ENCODE data around the gene MELTF.
"Not testable (repeated sequence)": the region's sequence is repeated elsewhere in the genome, so short reads cannot be mapped to it uniquely, and the experiment has no call there.

The MELTF gene

GRCh38 chr3:197029511-197030167 lies at the start of gene MELTF:
Gene MELTF, minus strand, starts transcription at chr3:197029817. Its CDS starts 115 bp downstream, at chr3:197029702.
- peak; percentile 55 to 62 for DNase-seq (ENCODE audit: low read depth in 2 of 2)

- no peak for DNase-seq (ENCODE audit: low read depth in 2 of 2)
Observed at GRCh38 chr3:197076415-197076814, 46.8 kb upstream of the MELTF start.

DNA sequence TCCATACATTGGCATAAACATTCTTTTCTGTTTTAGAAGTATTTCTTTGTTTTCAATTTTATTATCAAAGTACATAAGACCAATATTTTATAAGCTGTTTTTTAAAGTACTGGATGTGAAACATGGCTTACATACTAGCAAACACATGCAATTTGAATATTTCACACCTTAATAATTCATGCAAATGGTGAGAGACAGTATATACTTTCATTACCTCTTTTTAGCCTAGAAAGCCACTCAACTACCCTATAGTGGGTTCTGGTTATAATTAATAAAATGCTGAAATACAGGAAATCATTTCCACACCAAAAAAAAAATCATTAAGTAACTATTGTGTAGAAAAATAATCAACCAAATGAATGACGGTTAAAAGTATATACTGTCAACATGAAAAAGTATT lies 38.5 kb upstream of the MELTF start:
- no peak for DNase-seq (ENCODE audit: low read depth in 2 of 2)

GRCh38 chr3:197064771-197065170 lies 35.2 kb upstream of the MELTF start:
- DNase-seq (ENCODE audit: low read depth in 2 of 2), result no peak

- DNase-seq (ENCODE audit: low read depth in 2 of 2), result no peak
Observed at GRCh38 chr3:197062446-197062845, 32.8 kb upstream of the MELTF start.

DNA sequence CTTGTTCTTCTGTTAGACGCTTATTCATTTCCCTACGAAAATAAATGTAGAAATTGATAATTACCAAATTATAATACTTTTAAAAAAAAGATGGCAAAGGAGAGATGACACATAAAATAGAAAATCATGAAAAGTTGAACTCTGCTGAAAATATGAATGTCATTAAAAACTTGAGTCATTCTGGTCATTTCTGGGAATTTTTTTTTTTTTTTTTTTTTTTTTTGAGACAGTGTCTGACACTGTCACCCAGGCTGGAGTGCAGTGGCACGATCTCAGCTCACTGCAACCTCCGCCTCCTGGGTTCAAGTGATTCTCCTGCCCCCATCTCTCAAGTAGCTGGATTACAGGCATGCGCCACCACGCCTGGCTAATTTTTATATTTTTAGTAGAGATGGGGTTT lies 22.0 kb upstream of the MELTF start:
- DNase-seq (ENCODE audit: low read depth in 2 of 2), result not testable (repeated sequence)

DNA sequence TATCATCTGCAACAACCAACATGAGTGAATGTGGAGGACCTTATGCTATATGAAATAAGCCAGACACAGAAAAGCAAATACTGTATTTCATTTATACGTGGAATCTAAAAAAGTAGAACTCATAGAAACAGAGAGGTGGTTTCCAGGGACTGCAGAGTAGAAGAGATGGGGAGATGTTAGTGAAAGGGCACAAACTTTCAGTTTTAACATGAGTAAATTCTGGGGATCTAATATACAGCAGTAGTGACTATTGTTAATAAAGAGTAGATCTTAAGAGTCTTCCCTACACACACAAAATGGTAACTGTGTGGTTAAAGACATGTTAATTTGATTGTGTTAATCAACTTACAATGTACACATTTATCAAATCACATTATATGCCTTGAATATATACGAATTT lies 20.9 kb upstream of the MELTF start:
- DNase-seq (ENCODE audit: low read depth in 2 of 2), result no peak

- DNase-seq (ENCODE audit: low read depth in 2 of 2), result no peak
Observed at GRCh38 chr3:197042539-197042938, 12.9 kb upstream of the MELTF start.

- DNase-seq (ENCODE audit: low read depth in 2 of 2), result no peak
Observed at GRCh38 chr3:197041875-197042488, 12.4 kb upstream of the MELTF start.

DNA sequence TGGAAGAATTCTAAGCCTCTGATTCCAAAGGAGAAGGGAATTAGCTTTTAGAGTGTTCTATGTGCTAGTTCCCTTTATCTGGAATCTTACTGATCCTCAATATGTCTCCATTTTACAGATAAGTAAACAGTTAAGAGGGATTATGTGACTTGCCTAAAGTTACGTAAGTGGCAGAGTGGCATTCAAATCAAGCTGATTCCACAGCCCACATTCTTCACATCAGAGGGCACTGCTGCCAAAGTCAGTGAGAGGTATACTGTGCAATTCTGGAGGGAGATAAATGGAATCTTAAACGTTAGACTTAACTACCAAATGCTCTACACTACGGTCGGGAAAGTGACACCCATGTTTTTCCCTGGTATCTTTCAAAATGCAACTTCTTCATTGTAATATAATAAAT lies 11.0 kb upstream of the MELTF start:
- no peak for DNase-seq (ENCODE audit: low read depth in 2 of 2)

DNA sequence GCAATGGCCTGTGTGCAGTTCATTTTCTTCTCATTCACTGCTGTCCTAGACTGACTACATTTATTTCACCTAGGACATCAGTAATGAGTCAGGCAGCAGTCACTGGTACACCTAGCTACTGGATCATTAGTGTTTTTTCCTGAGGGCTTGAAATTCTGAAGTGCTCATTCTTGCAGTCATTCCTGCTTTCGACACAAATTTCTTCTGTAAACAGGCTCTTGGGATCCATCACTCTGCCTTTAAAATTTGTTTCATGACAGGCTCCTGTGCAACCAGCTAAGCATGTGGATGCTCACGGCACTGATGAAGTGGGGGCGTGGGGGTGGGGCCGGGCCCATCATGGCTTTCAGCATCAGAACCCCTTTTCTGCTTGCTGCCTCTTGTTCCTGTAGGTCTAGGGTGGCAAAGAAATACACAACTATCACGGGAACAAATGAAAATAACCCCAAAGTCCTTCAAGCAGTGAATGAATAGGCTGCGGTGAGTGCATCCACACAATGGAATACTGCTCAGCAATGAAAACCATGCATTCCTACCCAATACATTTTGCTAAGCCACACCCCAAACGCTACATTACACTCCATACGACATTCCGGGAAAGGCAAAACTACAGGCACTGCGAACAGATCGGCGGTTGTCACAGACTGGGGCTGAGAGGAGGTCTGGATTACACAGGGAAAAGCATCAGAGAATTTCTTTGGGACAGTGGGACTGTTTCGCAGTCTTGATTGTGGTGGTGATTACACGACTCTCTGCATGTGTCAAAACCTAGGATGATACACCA lies 9.3 kb upstream of the MELTF start:
- no peak for DNase-seq (ENCODE audit: low read depth in 2 of 2)

- DNase-seq (ENCODE audit: low read depth in 2 of 2), result no peak
Observed at GRCh38 chr3:197035577-197035976, 6.0 kb upstream of the MELTF start.

DNA sequence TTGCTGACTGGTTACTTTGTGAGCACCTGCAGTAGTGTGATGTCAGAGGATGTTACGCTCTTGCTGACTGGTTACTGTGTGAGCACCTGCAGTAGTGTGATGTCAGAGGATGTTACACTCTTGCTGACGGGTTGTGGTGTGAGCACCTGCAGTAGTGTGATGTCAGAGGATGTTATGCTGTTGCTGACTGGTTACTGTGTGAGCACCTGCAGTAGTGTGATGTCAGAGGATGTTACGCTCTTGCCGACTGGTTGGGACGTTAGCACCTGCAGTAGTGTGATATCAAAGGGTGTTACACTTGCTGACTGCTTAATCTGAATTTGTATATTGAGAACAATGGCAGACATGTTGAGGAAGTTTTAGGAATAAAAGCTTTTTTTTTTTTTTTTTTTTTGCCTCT lies 5.2 kb upstream of the MELTF start:
- DNase-seq (ENCODE audit: low read depth in 2 of 2), result not testable (repeated sequence)

- DNase-seq (ENCODE audit: low read depth in 2 of 2), result not testable (repeated sequence)
Observed at GRCh38 chr3:197033764-197034163, 4.1 kb upstream of the MELTF start.

GRCh38 chr3:197031315-197032285 lies 2.0 kb upstream of the MELTF start:
- DNase-seq (ENCODE audit: low read depth in 2 of 2), result peak in 1 of 2 donors; percentile 40

DNA sequence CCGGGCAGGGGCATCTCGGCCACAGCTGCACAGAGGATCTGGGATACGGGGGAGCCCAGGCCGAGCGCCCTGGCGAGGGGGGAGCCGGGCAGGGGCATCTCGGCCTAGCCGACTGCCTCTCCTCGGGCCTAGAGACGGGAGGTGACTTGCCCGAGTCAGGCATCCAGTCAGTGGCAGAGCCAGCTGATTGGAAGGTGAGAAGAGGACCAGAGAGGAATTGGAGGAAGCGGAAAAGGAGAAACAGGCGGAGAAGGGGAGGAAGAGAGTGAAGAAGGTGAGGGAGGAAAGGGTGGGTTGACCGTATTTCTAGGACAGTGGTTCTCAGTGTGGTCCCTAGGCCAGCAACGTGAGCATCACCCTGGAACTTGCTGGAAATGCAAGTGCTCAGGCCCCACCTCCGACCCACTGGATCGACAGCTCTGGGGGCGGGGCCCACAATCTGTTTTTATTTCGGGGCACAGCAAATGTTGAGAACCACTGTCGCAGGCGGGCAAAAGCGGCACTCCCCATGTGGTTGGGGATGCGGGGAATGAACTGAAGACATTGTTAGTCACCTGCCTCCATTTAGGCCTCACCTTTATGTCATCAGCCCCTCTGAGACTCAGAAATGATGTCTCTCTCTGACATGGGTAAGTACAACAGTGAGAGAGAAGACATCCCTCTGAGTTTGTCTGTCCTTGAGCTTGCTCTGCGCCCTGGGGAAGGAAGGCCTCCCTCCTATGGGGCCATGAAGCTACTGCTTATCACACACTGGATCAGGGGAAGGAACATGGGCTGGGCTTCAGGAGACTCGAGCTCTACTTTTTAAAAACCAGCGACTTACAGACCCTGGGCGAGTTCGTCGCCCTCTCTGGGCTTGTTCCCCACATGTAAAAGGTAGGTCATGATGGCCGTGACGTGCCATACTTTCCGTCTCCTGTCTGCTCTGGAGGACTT lies 1.0 kb upstream of the MELTF start:
- no peak for DNase-seq (ENCODE audit: low read depth in 2 of 2)

DNA sequence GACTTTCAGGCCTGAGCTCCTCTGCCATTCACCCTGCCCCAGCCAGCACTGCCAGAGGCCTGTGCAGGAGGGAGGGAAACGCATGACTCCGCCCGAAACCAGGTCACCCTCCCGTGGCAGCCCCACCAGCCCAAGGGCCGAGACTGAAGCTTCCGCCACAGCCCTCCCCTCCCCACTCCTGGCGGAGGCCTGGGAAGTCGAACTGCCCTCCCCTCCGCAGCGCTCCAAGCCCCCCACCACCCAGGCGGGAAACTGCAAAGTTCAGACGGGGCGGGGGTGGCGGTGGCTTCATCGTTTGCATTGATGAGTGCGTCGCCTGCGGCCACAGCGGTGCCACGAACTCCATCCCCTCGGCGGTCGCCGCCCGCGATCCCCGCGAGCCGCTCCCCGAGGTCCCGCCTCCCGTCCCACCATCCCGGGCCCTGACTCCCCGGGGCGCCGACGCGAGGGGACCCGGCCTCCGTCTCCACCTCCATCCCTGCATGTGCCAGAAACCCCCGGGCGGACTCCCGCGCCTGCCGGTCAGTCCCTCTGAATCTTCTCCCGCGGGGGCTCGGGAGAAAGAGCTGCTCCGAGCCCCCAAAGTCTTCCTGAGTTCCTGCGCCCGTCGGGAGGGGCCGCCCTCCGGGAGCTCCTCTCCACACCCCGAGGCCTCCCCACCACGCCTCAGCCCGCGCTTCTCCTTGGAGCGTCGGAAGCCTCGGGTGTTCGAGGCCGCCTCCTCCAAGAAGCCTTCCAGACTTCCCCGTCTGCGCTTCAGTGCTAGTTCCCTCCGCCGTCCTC lies 698 bp downstream of the MELTF start:
- no peak for DNase-seq (ENCODE audit: low read depth in 2 of 2)

DNA sequence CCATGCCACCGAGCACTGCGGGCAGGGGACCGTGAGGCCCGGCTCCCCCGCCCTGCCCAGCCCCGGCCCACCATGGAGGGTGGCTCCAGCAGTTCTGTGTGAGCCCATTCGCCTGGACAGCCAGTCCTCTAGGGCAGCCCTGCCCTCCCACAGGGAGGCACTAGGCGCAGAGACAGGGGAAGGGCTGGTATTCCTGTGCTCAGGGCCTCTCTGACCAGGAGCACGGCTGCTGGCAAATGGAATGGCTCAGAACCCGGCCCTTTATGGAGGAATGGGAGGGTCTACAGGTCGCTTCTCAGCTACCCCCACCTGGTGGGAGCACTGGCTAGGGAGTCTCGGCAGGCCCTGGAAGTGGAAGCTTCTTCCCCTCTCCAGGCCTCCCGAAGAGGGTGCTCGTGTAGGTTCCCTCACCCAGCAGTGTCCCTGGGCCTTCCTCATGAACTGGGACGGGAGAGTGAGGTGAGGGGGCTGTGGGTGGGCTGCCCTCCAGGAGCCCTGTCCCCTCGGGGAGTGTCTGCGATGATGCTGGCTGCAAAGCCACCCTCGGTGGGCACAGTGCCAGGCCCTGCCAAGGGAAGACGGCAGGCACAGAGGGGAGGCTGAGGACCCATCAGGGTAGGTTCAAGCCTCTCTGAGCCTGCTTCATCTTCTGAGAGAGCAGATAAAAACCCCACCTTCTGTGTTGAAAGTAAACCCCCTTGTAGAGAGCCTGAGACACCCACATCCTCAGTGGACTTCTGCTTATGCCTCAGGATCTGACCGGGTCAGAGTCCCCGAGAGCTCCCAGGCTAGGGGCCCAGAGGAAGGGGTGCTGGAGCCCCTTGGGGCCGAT lies 1.5 kb downstream of the MELTF start:
- no peak for DNase-seq (ENCODE audit: low read depth in 2 of 2)

Measured in stimulated activated CD8-positive, alpha-beta memory T cell treated with anti-CD3 and anti-CD28 coated beads, Interleukin-15, amount 100 ng/mL, for 48 hours (primary cell).